PFSK-1 (cell line): ENCODE results near the gene MAGI2.

ENCODE experiments used
- FOXP2 ChIP-seq: optimal IDR thresholded peaks from 2 replicates; pipeline ENCODE3; 2011; ENCODE audit warnings: borderline replicate concordance, control low read depth, inconsistent platforms; ENCODE audit not compliant: insufficient read depth; ENCODE audit errors: extremely low read length, extremely low read depth
- POLR2AphosphoS5 ChIP-seq: IDR thresholded peaks from 2 replicates; pipeline ENCODE4 v1.6.1; 2012; ENCODE audit warnings: low read depth, mild to moderate bottlenecking, control low read depth, low read length, moderate library complexity
- SIN3A ChIP-seq: IDR thresholded peaks from 2 replicates; pipeline ENCODE4 v1.6.1; 2012; ENCODE audit warnings: mild to moderate bottlenecking, low read length, moderate library complexity, borderline replicate concordance; ENCODE audit not compliant: insufficient read depth
- TAF1 ChIP-seq: IDR thresholded peaks from 2 replicates; pipeline ENCODE4 v1.6.1; 2012; ENCODE audit warnings: low read length, control low read depth, borderline replicate concordance; ENCODE audit not compliant: insufficient read depth
- TF ChIP-seq, protein P1 (sequence below), 2 experiments: IDR thresholded peaks; 2 replicates each; pipeline versions ENCODE4 v1.6.1 to v1.8.0; 2011 to 2012; ENCODE audit warnings: low read depth in 2 of 2, low read length in 2 of 2, control low read depth in 1 of 2, inconsistent platforms in 1 of 2, mild to moderate bottlenecking in 1 of 2, moderate library complexity in 1 of 2; ENCODE audit not compliant: insufficient read depth in 1 of 2

GRCh38 chr7:78476851-78477405 is 976.5 kb downstream of the MAGI2 start:
- TF ChIP-seq, protein P1, sequence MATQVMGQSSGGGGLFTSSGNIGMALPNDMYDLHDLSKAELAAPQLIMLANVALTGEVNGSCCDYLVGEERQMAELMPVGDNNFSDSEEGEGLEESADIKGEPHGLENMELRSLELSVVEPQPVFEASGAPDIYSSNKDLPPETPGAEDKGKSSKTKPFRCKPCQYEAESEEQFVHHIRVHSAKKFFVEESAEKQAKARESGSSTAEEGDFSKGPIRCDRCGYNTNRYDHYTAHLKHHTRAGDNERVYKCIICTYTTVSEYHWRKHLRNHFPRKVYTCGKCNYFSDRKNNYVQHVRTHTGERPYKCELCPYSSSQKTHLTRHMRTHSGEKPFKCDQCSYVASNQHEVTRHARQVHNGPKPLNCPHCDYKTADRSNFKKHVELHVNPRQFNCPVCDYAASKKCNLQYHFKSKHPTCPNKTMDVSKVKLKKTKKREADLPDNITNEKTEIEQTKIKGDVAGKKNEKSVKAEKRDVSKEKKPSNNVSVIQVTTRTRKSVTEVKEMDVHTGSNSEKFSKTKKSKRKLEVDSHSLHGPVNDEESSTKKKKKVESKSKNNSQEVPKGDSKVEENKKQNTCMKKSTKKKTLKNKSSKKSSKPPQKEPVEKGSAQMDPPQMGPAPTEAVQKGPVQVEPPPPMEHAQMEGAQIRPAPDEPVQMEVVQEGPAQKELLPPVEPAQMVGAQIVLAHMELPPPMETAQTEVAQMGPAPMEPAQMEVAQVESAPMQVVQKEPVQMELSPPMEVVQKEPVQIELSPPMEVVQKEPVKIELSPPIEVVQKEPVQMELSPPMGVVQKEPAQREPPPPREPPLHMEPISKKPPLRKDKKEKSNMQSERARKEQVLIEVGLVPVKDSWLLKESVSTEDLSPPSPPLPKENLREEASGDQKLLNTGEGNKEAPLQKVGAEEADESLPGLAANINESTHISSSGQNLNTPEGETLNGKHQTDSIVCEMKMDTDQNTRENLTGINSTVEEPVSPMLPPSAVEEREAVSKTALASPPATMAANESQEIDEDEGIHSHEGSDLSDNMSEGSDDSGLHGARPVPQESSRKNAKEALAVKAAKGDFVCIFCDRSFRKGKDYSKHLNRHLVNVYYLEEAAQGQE (IDR thresholded peaks at IDR 0.05; ENCODE audit: insufficient read depth in 1 of 2, low read depth in 2 of 2, low read length in 2 of 2): no peak
- no peak for TF ChIP-seq TAF1
- no peak for TF ChIP-seq POLR2AphosphoS5
- no peak for TF ChIP-seq SIN3A
- no peak for TF ChIP-seq FOXP2
